Kidney epithelial cell (primary cell): ENCODE measurements around the gene CARM1. TPM values are rescaled to one million over a fixed set of nuclear protein-coding genes. Genes with fewer than 3 reads are reported as not detected.

Experiments used
- DNase-seq: peaks from one replicate; pipeline ENCODE4 v3.0.0-alpha.2; 2010; ENCODE audit warnings: low read depth
- H3K27me3 ChIP-seq: 2 replicates; pipeline ENCODE4 v1.6.0; 2011; ENCODE audit warnings: low read length; ENCODE audit not compliant: control insufficient read depth, insufficient read depth
- H3K36me3 ChIP-seq: 2 replicates; pipeline ENCODE4 v1.5.1; 2011; ENCODE audit warnings: low read length; ENCODE audit not compliant: control insufficient read depth, insufficient read depth
- H3K4me3 ChIP-seq: 2 replicates; pipeline ENCODE4 v1.5.1; 2011; ENCODE audit warnings: low read depth, mild to moderate bottlenecking, control low read depth, low read length
- CTCF ChIP-seq: IDR thresholded peaks from 2 replicates; pipeline ENCODE4 v1.5.1; 2011; ENCODE audit warnings: mild to moderate bottlenecking, moderate library complexity, low read length, control low read depth, inconsistent platforms; ENCODE audit not compliant: insufficient read depth, poor library complexity, severe bottlenecking
- total RNA-seq: library from RNA; depleted of rRNA; stranded (reverse); fragments of >200 nt; gene quantifications from 2 replicates; pipeline ENCODE4 v1.2.3, GENCODE V29; 2015

The CARM1 gene
- total RNA-seq, 1 donor from 2014 or later = 36.2 TPM

GRCh38 chr19:10894911-10895213, 23.5 kb downstream of the CARM1 start:
- TF ChIP-seq CTCF = no peak
- no peak for DNase-seq
- Histone ChIP-seq H3K36me3 (no peaks in the 10 kb centered on the region), H3K4me3 (no peak overlapping the region), H3K27me3 (no peaks in the 10 kb centered on the region)

- H3K36me3 ChIP-seq = no peaks in the 10 kb centered on the region
- H3K4me3 ChIP-seq = no peak overlapping the region
- no peaks in the 10 kb centered on the region for H3K27me3 ChIP-seq
- TF ChIP-seq CTCF = no peak
- DNase-seq = no peak
Measured at GRCh38 chr19:10895363-10895762, 24.0 kb downstream of the CARM1 start.

GRCh38 chr19:10895920-10896319, 24.6 kb downstream of the CARM1 start:
- no peak for DNase-seq
- no peak overlapping the region for H3K4me3 ChIP-seq
- peak; percentile 22 for TF ChIP-seq CTCF
- H3K27me3 ChIP-seq = no peaks in the 10 kb centered on the region
- H3K36me3 ChIP-seq = no peaks in the 10 kb centered on the region

GRCh38 chr19:10896851-10897526, 25.6 kb downstream of the CARM1 start:
- Histone ChIP-seq H3K36me3 (no peaks in the 10 kb centered on the region), H3K27me3 (no peaks in the 10 kb centered on the region), H3K4me3 (no peak overlapping the region)
- DNase-seq = no peak
- no peak for TF ChIP-seq CTCF

- DNase-seq = no peak
- Histone ChIP-seq H3K4me3 (no peak overlapping the region), H3K36me3 (no peaks in the 10 kb centered on the region), H3K27me3 (no peaks in the 10 kb centered on the region)
- TF ChIP-seq CTCF = no peak
Measured at GRCh38 chr19:10898633-10899032, 27.3 kb downstream of the CARM1 start.

GRCh38 chr19:10899151-10899653, 27.8 kb downstream of the CARM1 start:
- no peak overlapping the region for H3K4me3 ChIP-seq
- no peak for DNase-seq
- no peaks in the 10 kb centered on the region for H3K36me3 ChIP-seq
- no peak for TF ChIP-seq CTCF
- H3K27me3 ChIP-seq = no peaks in the 10 kb centered on the region
